HCT116 (cell line): Measurements from ENCODE around the gene MFRP. TPM values are rescaled to one million over a fixed set of nuclear protein-coding genes. Genes with fewer than 3 reads are reported as not detected.

Experiments
- ATAC-seq: fragments of 200-7000 bp; cut with Tn5 transposase; 2 replicates; pipeline ENCODE4 v1.9.1; 2020; ENCODE audit warnings: mild to moderate bottlenecking, moderate library complexity
- BruUV-seq: library from RNA; stranded (reverse); fragments of 400-500 nt; replicated peaks from 2 replicates; lab custom pipeline; 2021; lab: Mats Ljungman, UMichigan
- CTCF ChIA-PET: fragments of 300-600 bp; sonication (Branson Sonifier 250); formaldehyde crosslinking; loops from one replicate; lab custom pipeline; 2021; ENCODE audit warnings: antibody characterized with exemption; lab: Charles Lee
- POLR2A ChIA-PET: fragments of 300-600, 350-600 bp; sonication (Branson Sonifier 250); formaldehyde crosslinking; loops from one replicate; lab custom pipeline; 2021; ENCODE audit warnings: antibody characterized with exemption; lab: Charles Lee
- RAD21 ChIA-PET, 2 experiments: fragments of 300-600 bp; sonication (Branson Sonifier 250); formaldehyde crosslinking; loops; one replicate each; lab custom pipeline; 2023; ENCODE audit warnings: low total read pairs in 2 of 2; ENCODE audit not compliant: uncharacterized antibody in 2 of 2, unreplicated experiment in 2 of 2, low non-redundant PET in 1 of 2; lab: Charles Lee
- DNase-seq: peaks from one replicate; pipeline ENCODE4 v3.0.0-alpha.2; 2010; ENCODE audit warnings: low read depth, low spot score
- H2AFZ ChIP-seq: fragments of 200-600 bp; shearing (Covaris generic), sonication (generic); 2 replicates; pipeline ENCODE4 v1.6.1; 2017; ENCODE audit warnings: low read depth, mixed run types, mixed read lengths, antibody characterized with exemption, low read length; ENCODE audit not compliant: poor library complexity, severe bottlenecking
- H3K27ac ChIP-seq: 2 replicates; pipeline ENCODE4 v1.5.1; 2012; ENCODE audit warnings: low read depth, low read length
- H3K27me3 ChIP-seq: fragments of 200-600 bp; sonication (generic); 2 replicates; pipeline ENCODE4 v1.6.1; 2016; ENCODE audit warnings: mixed run types, low read length, mixed read lengths; ENCODE audit not compliant: insufficient read depth
- H3K36me3 ChIP-seq, 2 experiments: fragments of 200-500 bp in 1 of 2; fragments of 200-600 bp in 1 of 2; sonication (Bioruptor generic) in 1 of 2; sonication (generic) in 1 of 2; 2 replicates each; pipeline versions ENCODE4 v1.5.1 to v1.6.1; 2014 to 2016; ENCODE audit warnings: low read length in 2 of 2, inconsistent platforms in 1 of 2, mixed read lengths in 1 of 2, mixed run types in 1 of 2; ENCODE audit not compliant: insufficient read depth in 2 of 2, control insufficient read depth in 1 of 2
- H3K4me1 ChIP-seq, 2 experiments: fragments of 200-600 bp in 1 of 2; sonication (generic) in 1 of 2; 2 replicates each; pipeline versions ENCODE4 v1.5.1 to v1.6.1; 2012 to 2017; ENCODE audit warnings: low read length in 2 of 2, inconsistent platforms in 1 of 2, mild to moderate bottlenecking in 1 of 2, mixed read lengths in 1 of 2, mixed run types in 1 of 2, moderate library complexity in 1 of 2; ENCODE audit not compliant: insufficient read depth in 2 of 2, control insufficient read depth in 1 of 2
- H3K4me2 ChIP-seq: fragments of 200-600 bp; sonication (generic); 2 replicates; pipeline ENCODE4 v1.6.1; 2017; ENCODE audit warnings: mixed run types, low read length, mixed read lengths
- H3K4me3 ChIP-seq, 2 experiments: fragments of 200-600 bp in 1 of 2; sonication (generic) in 1 of 2; replicated peaks in 1 of 2; 2 replicates each; pipeline ENCODE4 v1.5.1; 2011 to 2016; ENCODE audit warnings: low read length in 2 of 2, control low read depth in 1 of 2, low read depth in 1 of 2, mild to moderate bottlenecking in 1 of 2, mixed read lengths in 1 of 2, mixed run types in 1 of 2
- H3K79me2 ChIP-seq: fragments of 200-600 bp; sonication (generic); 2 replicates; pipeline ENCODE4 v1.6.1; 2017; ENCODE audit warnings: mild to moderate bottlenecking, mixed run types, low read length, moderate library complexity, mixed read lengths; ENCODE audit not compliant: insufficient read depth
- H3K9ac ChIP-seq: fragments of 200-600 bp; sonication (generic); 2 replicates; pipeline ENCODE4 v1.6.1; 2016; ENCODE audit warnings: low read length, mixed read lengths
- H3K9me2 ChIP-seq: fragments of 200-600 bp; sonication (generic), shearing (Covaris generic); 2 replicates; pipeline ENCODE4 v1.6.1; 2017; ENCODE audit warnings: mixed run types, mild to moderate bottlenecking, moderate library complexity; ENCODE audit not compliant: insufficient read depth
- H3K9me3 ChIP-seq, 2 experiments: fragments of 200-500 bp in 1 of 2; fragments of 200-600 bp in 1 of 2; sonication (Bioruptor generic) in 1 of 2; sonication (generic) in 1 of 2; 2 replicates each; pipeline ENCODE4 v1.6.1; 2014 to 2017; ENCODE audit warnings: low read length in 2 of 2, mixed read lengths in 2 of 2, inconsistent platforms in 1 of 2, low read depth in 1 of 2, mild to moderate bottlenecking in 1 of 2, mixed run types in 1 of 2, moderate library complexity in 1 of 2; ENCODE audit not compliant: control insufficient read depth in 1 of 2, insufficient read depth in 1 of 2
- H4K20me1 ChIP-seq: fragments of 200-600 bp; sonication (generic), shearing (Covaris generic); 2 replicates; pipeline ENCODE4 v1.6.1; 2017; ENCODE audit warnings: mixed run types, mild to moderate bottlenecking, moderate library complexity; ENCODE audit not compliant: insufficient read depth
- CBX3 ChIP-seq: IDR thresholded peaks from 2 replicates; pipeline ENCODE4 v1.6.1; 2012; ENCODE audit warnings: low read depth
- CEBPB ChIP-seq: IDR thresholded peaks from 2 replicates; pipeline ENCODE4 v1.6.1; 2012; ENCODE audit warnings: low read depth
- CTCF ChIP-seq, 3 experiments: fragments of 200-600 bp in 1 of 3; sonication (generic) in 1 of 3; IDR thresholded peaks in 2 of 3; conservative IDR thresholded peaks in 1 of 3; 2 replicates each; pipeline ENCODE4 v1.5.1; 2012 to 2017; ENCODE audit warnings: low read depth in 2 of 3, low read length in 2 of 3, antibody characterized with exemption in 1 of 3, borderline replicate concordance in 1 of 3, control low read depth in 1 of 3, mild to moderate bottlenecking in 1 of 3, mixed read lengths in 1 of 3, mixed run types in 1 of 3, moderate library complexity in 1 of 3; ENCODE audit not compliant: insufficient read depth in 1 of 3
- EGR1 ChIP-seq: IDR thresholded peaks from 2 replicates; pipeline ENCODE4 v1.6.1; 2012; ENCODE audit warnings: low read depth
- EZH2phosphoT487 ChIP-seq: fragments of 200-600 bp; IDR thresholded peaks from 2 replicates; pipeline ENCODE4 v1.6.1; 2018; ENCODE audit warnings: antibody characterized with exemption, borderline replicate concordance
- FOSL1 ChIP-seq: IDR thresholded peaks from 2 replicates; pipeline ENCODE4 v1.6.1; 2012; ENCODE audit warnings: low read depth
- POLR2A ChIP-seq: IDR thresholded peaks from 2 replicates; pipeline ENCODE4 v1.7.0; 2011; ENCODE audit warnings: borderline replicate concordance; ENCODE audit not compliant: insufficient read depth, insufficient read length; ENCODE audit errors: extremely low read depth
- POLR2AphosphoS5 ChIP-seq: IDR thresholded peaks from 2 replicates; pipeline ENCODE4 v1.6.1; 2011; ENCODE audit warnings: mild to moderate bottlenecking, low read depth, low read length, moderate library complexity
- RAD21 ChIP-seq: IDR thresholded peaks from 2 replicates; pipeline ENCODE4 v1.6.1; 2012; ENCODE audit warnings: low read depth, mild to moderate bottlenecking
- SP1 ChIP-seq: IDR thresholded peaks from 2 replicates; pipeline ENCODE4 v1.6.1; 2012; ENCODE audit warnings: low read depth
- SRF ChIP-seq: IDR thresholded peaks from 2 replicates; pipeline ENCODE4 v1.6.1; 2012; ENCODE audit warnings: low read depth
- TCF7L2 ChIP-seq: IDR thresholded peaks from 2 replicates; pipeline ENCODE4 v1.7.0; 2011; ENCODE audit warnings: borderline replicate concordance, inconsistent platforms; ENCODE audit not compliant: insufficient read depth, insufficient read length; ENCODE audit errors: extremely low read depth
- YY1 ChIP-seq: IDR thresholded peaks from 2 replicates; pipeline ENCODE4 v1.6.1; 2011; ENCODE audit warnings: low read length, low read depth, moderate library complexity, mild to moderate bottlenecking; ENCODE audit not compliant: insufficient replicate concordance; ENCODE audit errors: extremely low read depth
- ZBTB33 ChIP-seq: IDR thresholded peaks from 2 replicates; pipeline ENCODE4 v1.6.1; 2011; ENCODE audit warnings: mild to moderate bottlenecking, low read length, moderate library complexity; ENCODE audit not compliant: insufficient replicate concordance; ENCODE audit errors: extremely low read depth
- ZFX ChIP-seq: fragments of 450-650 bp; IDR thresholded peaks from 2 replicates; pipeline ENCODE4 v1.6.1; 2017
- ZNF274 ChIP-seq: fragments of 200-500 bp; sonication (Bioruptor generic); IDR thresholded peaks from 2 replicates; pipeline ENCODE4 v1.6.1; 2014; ENCODE audit warnings: mild to moderate bottlenecking, low read depth, low read length, inconsistent platforms
- intact Hi-C: fragments of 100-400 bp; cut with micrococcal nuclease; formaldehyde crosslinking; loops from 2 replicates; pipeline ENCODE4 v1.10.0; 2022
- total RNA-seq: library from RNA; stranded (reverse); gene quantifications from one replicate; pipeline ENCODE4 v1.2.1, GENCODE V29; 2021; ENCODE audit not compliant: unreplicated experiment
- TF ChIP-seq, protein P1 (sequence below): IDR thresholded peaks from 2 replicates; pipeline ENCODE4 v1.6.1; 2012

Gene MFRP
- total RNA-seq, 1 experiment from 2014 or later: not detected

GRCh38 chr11:119317592-119318239, 28.8 kb downstream of the MFRP start:
- no TSS peak for BruUV-seq
- Histone ChIP-seq H2AFZ (no peak overlapping the region), H3K27me3 (no peaks in the 10 kb centered on the region), H3K36me3 (peaks cover 0 to 8% of the 10 kb centered on the region in 2 experiments; a peak in 2 of 4 replicates), H3K9me2 (no peaks in the 10 kb centered on the region), H3K4me3 (peak overlapping the region in 1 of 2 experiments; percentile 75; a peak in 3 of 4 replicates), H3K9me3 (no peaks in the 10 kb centered on the region), H3K9ac (peak overlapping the region; percentile 36), H3K4me1 (peaks cover 16 to 45% of the 10 kb centered on the region in 2 experiments), H4K20me1 (no peaks in the 10 kb centered on the region), H3K27ac (peak overlapping the region; percentile 22; the same call in 1 of the 2 replicates), H3K79me2 (no peaks in the 10 kb centered on the region; the same call in 1 of the 2 replicates), H3K4me2 (peak overlapping the region; percentile 99)
- DNase-seq (no peak), ATAC-seq (no peak)
- ChIA-PET POLR2A (interaction anchor here (0.7 to 1.3 kb wide), 4 partner anchors 9 to 13 kb away, joined by 3 read pairs; no protein-coding TSS in a partner anchor), RAD21 (interaction anchor here in 1 of 2 experiments (1.4 kb wide), 1 partner anchor 20 kb away, joined by 4 read pairs; no protein-coding TSS in a partner anchor), CTCF (interaction anchor here (1.2 to 2.1 kb wide), 2 partner anchors 21 to 22 kb away, joined by 3 to 12 read pairs; no protein-coding TSS in a partner anchor)
- TF ChIP-seq ZNF274 (no peak), CTCF (IDR thresholded peaks at IDR 0.05 in 2 of 3, conservative IDR thresholded peaks at IDR 0.05 in 1 of 3; ENCODE audit: borderline replicate concordance in 1 of 3, insufficient read depth in 1 of 3, low read depth in 2 of 3, low read length in 2 of 3) (no peak), YY1 (no peak), TCF7L2 (no peak), SRF (no peak), SP1 (no peak), POLR2A (no peak), RAD21 (no peak), FOSL1 (no peak), CBX3 (no peak), CEBPB (no peak), ZBTB33 (no peak), POLR2AphosphoS5 (no peak), ZFX (no peak), EGR1 (no peak), EZH2phosphoT487 (no peak)
- TF ChIP-seq, protein P1, sequence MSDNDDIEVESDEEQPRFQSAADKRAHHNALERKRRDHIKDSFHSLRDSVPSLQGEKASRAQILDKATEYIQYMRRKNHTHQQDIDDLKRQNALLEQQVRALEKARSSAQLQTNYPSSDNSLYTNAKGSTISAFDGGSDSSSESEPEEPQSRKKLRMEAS: no peak
- intact Hi-C loops: no loop called here
